ENCODE data around the gene CACNA2D2.

CACNA2D2 gene

DNA sequence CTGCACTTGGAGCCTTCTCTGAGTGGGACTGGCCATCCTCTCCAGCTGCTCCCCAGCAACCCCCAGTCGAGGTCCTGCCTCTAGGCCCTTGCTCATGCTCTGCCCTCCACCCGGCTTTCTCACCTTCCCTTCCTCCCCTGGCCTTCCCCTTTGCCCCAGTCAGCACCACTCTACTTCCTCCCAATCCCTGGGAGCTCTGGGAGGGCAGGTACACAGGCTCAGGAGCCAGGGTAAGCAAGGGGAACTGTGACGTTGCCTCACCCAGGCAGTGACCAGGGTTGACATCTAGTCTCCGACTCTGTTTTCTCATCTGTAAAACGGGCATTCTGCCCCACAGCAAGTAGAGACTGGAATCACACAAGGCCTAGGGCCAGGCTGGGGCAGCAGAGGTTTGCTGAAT, 77.5 kb downstream of the CACNA2D2 start:
- Histone ChIP-seq H3K9me2 (replicated peaks; ENCODE audit: insufficient read depth, low read length) (no peaks in the 10 kb centered on the region), H3K9me3 (ENCODE audit: insufficient read depth, low read length) (no peaks in the 10 kb centered on the region), H3K36me3 (ENCODE audit: low read length) (no peaks in the 10 kb centered on the region), H2AFZ (ENCODE audit: low read depth, low read length, severe bottlenecking) (no peak overlapping the region), H3K9ac (ENCODE audit: low read length) (no peak overlapping the region), H3K79me2 (ENCODE audit: insufficient read depth, low read length) (no peaks in the 10 kb centered on the region), H3K4me2 (ENCODE audit: low read depth, low read length, poor library complexity, severe bottlenecking) (no peak overlapping the region), H3K27me3 (ENCODE audit: low read length) (no peaks in the 10 kb centered on the region), H4K20me1 (ENCODE audit: low read depth, low read length) (no peaks in the 10 kb centered on the region), H3K4me3 (ENCODE audit: insufficient read depth, low read length, poor library complexity, severe bottlenecking) (no peak overlapping the region), H3K27ac (ENCODE audit: low read depth, low read length) (no peak overlapping the region), H3F3A (ENCODE audit: insufficient read depth) (no peaks in the 10 kb centered on the region)
- TF ChIP-seq, protein P1, sequence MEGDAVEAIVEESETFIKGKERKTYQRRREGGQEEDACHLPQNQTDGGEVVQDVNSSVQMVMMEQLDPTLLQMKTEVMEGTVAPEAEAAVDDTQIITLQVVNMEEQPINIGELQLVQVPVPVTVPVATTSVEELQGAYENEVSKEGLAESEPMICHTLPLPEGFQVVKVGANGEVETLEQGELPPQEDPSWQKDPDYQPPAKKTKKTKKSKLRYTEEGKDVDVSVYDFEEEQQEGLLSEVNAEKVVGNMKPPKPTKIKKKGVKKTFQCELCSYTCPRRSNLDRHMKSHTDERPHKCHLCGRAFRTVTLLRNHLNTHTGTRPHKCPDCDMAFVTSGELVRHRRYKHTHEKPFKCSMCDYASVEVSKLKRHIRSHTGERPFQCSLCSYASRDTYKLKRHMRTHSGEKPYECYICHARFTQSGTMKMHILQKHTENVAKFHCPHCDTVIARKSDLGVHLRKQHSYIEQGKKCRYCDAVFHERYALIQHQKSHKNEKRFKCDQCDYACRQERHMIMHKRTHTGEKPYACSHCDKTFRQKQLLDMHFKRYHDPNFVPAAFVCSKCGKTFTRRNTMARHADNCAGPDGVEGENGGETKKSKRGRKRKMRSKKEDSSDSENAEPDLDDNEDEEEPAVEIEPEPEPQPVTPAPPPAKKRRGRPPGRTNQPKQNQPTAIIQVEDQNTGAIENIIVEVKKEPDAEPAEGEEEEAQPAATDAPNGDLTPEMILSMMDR (IDR thresholded peaks at IDR 0.05; ENCODE audit: insufficient read depth, low read length, poor library complexity, severe bottlenecking): no peak
- TF ChIP-seq EZH2phosphoT487 (conservative IDR thresholded peaks at IDR 0.05; ENCODE audit: low read length): no peak

GRCh38 chr3:50423543-50423942, 79.9 kb downstream of the CACNA2D2 start:
- H2AFZ ChIP-seq (ENCODE audit: low read depth, low read length, severe bottlenecking): no peak overlapping the region
- no peaks in the 10 kb centered on the region for H3K9me3 ChIP-seq (ENCODE audit: insufficient read depth, low read length)
- no peaks in the 10 kb centered on the region for H3K79me2 ChIP-seq (ENCODE audit: insufficient read depth, low read length)
- no peaks in the 10 kb centered on the region for H3K27me3 ChIP-seq (ENCODE audit: low read length)
- H3K9me2 ChIP-seq (replicated peaks; ENCODE audit: insufficient read depth, low read length): no peaks in the 10 kb centered on the region
- H3K36me3 ChIP-seq (ENCODE audit: low read length): no peaks in the 10 kb centered on the region
- TF ChIP-seq EZH2phosphoT487 (conservative IDR thresholded peaks at IDR 0.05; ENCODE audit: low read length): no peak
- TF ChIP-seq, protein P1 (IDR thresholded peaks at IDR 0.05; ENCODE audit: insufficient read depth, low read length, poor library complexity, severe bottlenecking): no peak
- H3F3A ChIP-seq (ENCODE audit: insufficient read depth): no peaks in the 10 kb centered on the region
- H3K27ac ChIP-seq (ENCODE audit: low read depth, low read length): no peak overlapping the region
- no peak overlapping the region for H3K4me3 ChIP-seq (ENCODE audit: insufficient read depth, low read length, poor library complexity, severe bottlenecking)
- no peaks in the 10 kb centered on the region for H4K20me1 ChIP-seq (ENCODE audit: low read depth, low read length)
- no peak overlapping the region for H3K4me2 ChIP-seq (ENCODE audit: low read depth, low read length, poor library complexity, severe bottlenecking)
- H3K9ac ChIP-seq (ENCODE audit: low read length): no peak overlapping the region

- Histone ChIP-seq H3F3A (ENCODE audit: insufficient read depth) (no peaks in the 10 kb centered on the region), H3K9me2 (replicated peaks; ENCODE audit: insufficient read depth, low read length) (no peaks in the 10 kb centered on the region), H3K9ac (ENCODE audit: low read length) (no peak overlapping the region), H3K27ac (ENCODE audit: low read depth, low read length) (no peak overlapping the region), H3K36me3 (ENCODE audit: low read length) (no peaks in the 10 kb centered on the region), H3K9me3 (ENCODE audit: insufficient read depth, low read length) (no peaks in the 10 kb centered on the region), H3K4me2 (ENCODE audit: low read depth, low read length, poor library complexity, severe bottlenecking) (no peak overlapping the region), H3K27me3 (ENCODE audit: low read length) (no peaks in the 10 kb centered on the region), H3K79me2 (ENCODE audit: insufficient read depth, low read length) (no peaks in the 10 kb centered on the region), H3K4me3 (ENCODE audit: insufficient read depth, low read length, poor library complexity, severe bottlenecking) (no peak overlapping the region), H2AFZ (ENCODE audit: low read depth, low read length, severe bottlenecking) (no peak overlapping the region), H4K20me1 (ENCODE audit: low read depth, low read length) (no peaks in the 10 kb centered on the region)
- TF ChIP-seq, protein P1 (IDR thresholded peaks at IDR 0.05; ENCODE audit: insufficient read depth, low read length, poor library complexity, severe bottlenecking): no peak
- TF ChIP-seq EZH2phosphoT487 (conservative IDR thresholded peaks at IDR 0.05; ENCODE audit: low read length): no peak
Measured at GRCh38 chr3:50422153-50422552, 81.3 kb downstream of the CACNA2D2 start.

Data from SU-DHL-6 (cell line).